Spleen (tissue), 7 donors: ENCODE measurements around the gene CDKN1A.

Experiments
- CTCF ChIP-seq, 11 experiments: fragments of 200-600 bp in 7 of 11; fragments of 450-650 bp in 4 of 11; sonication (generic) in 4 of 11; IDR thresholded peaks in 8 of 11; conservative IDR thresholded peaks in 3 of 11; 1 replicate in 7 of 11; 2 replicates in 4 of 11; pipeline versions ENCODE4 v1.4.0 to v1.8.0; 2016 to 2021; ENCODE audit warnings: antibody characterized with exemption in 11 of 11, inconsistent platforms in 4 of 11, mild to moderate bottlenecking in 1 of 11
- POLR2A ChIP-seq, 3 donors: fragments of 450-650 bp; IDR thresholded peaks; one replicate each; pipeline ENCODE4 v1.5.1; 2017; ENCODE audit warnings: antibody characterized with exemption in 3 of 3, mild to moderate bottlenecking in 1 of 3
- donor health status: DM: no; HTN: no; CAD: no; lungs with moderate emphysema.
- donor health status: DM: no; HTN: no; CAD: no.
- donor health status: DM: no; HTN: no; CAD: no.

GRCh38 chr6:36718560-36718959 is 40.0 kb downstream of the CDKN1A start:
- no peak for TF ChIP-seq CTCF (IDR thresholded peaks at IDR 0.05 in 8 of 11, conservative IDR thresholded peaks at IDR 0.05 in 3 of 11)
- TF ChIP-seq POLR2A (IDR thresholded peaks at IDR 0.05), result no peak
